DOHH2 (cell line): ENCODE data around the gene PLCD1.

Source experiments
- EZH2phosphoT487 ChIP-seq: fragments of 200-600 bp; sonication (generic); IDR thresholded peaks from 2 replicates; pipeline ENCODE4 v1.6.1; 2017; ENCODE audit warnings: borderline replicate concordance, mild to moderate bottlenecking, antibody characterized with exemption, low read length, moderate library complexity, mixed read lengths
- TF ChIP-seq, protein P1 (sequence below): fragments of 200-600 bp; sonication (generic); IDR thresholded peaks from one replicate; pipeline ENCODE4 v1.5.1; 2014; ENCODE audit warnings: antibody characterized with exemption, mild to moderate bottlenecking, low read depth, low read length; ENCODE audit not compliant: poor library complexity, severe bottlenecking

- TF ChIP-seq, protein P1, sequence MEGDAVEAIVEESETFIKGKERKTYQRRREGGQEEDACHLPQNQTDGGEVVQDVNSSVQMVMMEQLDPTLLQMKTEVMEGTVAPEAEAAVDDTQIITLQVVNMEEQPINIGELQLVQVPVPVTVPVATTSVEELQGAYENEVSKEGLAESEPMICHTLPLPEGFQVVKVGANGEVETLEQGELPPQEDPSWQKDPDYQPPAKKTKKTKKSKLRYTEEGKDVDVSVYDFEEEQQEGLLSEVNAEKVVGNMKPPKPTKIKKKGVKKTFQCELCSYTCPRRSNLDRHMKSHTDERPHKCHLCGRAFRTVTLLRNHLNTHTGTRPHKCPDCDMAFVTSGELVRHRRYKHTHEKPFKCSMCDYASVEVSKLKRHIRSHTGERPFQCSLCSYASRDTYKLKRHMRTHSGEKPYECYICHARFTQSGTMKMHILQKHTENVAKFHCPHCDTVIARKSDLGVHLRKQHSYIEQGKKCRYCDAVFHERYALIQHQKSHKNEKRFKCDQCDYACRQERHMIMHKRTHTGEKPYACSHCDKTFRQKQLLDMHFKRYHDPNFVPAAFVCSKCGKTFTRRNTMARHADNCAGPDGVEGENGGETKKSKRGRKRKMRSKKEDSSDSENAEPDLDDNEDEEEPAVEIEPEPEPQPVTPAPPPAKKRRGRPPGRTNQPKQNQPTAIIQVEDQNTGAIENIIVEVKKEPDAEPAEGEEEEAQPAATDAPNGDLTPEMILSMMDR: no peak
- no peak for TF ChIP-seq EZH2phosphoT487
Observed at GRCh38 chr3:37987751-37988179, 41.7 kb downstream of the PLCD1 start.
